ENCODE results near the gene ZWILCH. TPM values are rescaled to one million over a fixed set of nuclear protein-coding genes. Genes with fewer than 3 reads are reported as not detected.

The ZWILCH gene
- total RNA-seq, 1 donor from 2014 or later, result 13.8 TPM

- no peak overlapping the region for H3K27ac Mint-ChIP-seq (ENCODE audit: unreplicated experiment)
- H3K4me3 Mint-ChIP-seq (ENCODE audit: unreplicated experiment), result no peak overlapping the region
- H3K9me3 Mint-ChIP-seq (ENCODE audit: unreplicated experiment), result peaks cover 5% of the 10 kb centered on the region
- peaks cover 9% of the 10 kb centered on the region for H3K36me3 Mint-ChIP-seq (ENCODE audit: unreplicated experiment)
- no peak for TF ChIP-seq CTCF (IDR thresholded peaks at IDR 0.05)
- no peak for DNase-seq (ENCODE audit: extremely low spot score, unreplicated experiment)
- H3K27me3 Mint-ChIP-seq (ENCODE audit: unreplicated experiment), result no peaks in the 10 kb centered on the region
- no peaks in the 10 kb centered on the region for H3K4me1 Mint-ChIP-seq (ENCODE audit: unreplicated experiment)
Observed at GRCh38 chr15:66555685-66556084, 50.6 kb downstream of the ZWILCH start.

GRCh38 chr15:66558271-66558670 is 53.1 kb downstream of the ZWILCH start:
- H3K4me1 Mint-ChIP-seq (ENCODE audit: unreplicated experiment), result no peaks in the 10 kb centered on the region

GRCh38 chr15:66560856-66561525 is 55.9 kb downstream of the ZWILCH start:
- no peak overlapping the region for H3K4me3 Mint-ChIP-seq (ENCODE audit: unreplicated experiment)
- H3K36me3 Mint-ChIP-seq (ENCODE audit: unreplicated experiment), result no peaks in the 10 kb centered on the region
- no peaks in the 10 kb centered on the region for H3K27me3 Mint-ChIP-seq (ENCODE audit: unreplicated experiment)
- no peak overlapping the region for H3K27ac Mint-ChIP-seq (ENCODE audit: unreplicated experiment)
- peak; percentile 70 for DNase-seq (ENCODE audit: extremely low spot score, unreplicated experiment)
- H3K9me3 Mint-ChIP-seq (ENCODE audit: unreplicated experiment), result no peaks in the 10 kb centered on the region
- peaks cover 4% of the 10 kb centered on the region for H3K4me1 Mint-ChIP-seq (ENCODE audit: unreplicated experiment)
- TF ChIP-seq CTCF (IDR thresholded peaks at IDR 0.05), result no peak

More at GRCh38 chr15:66558271-66558670, 53.1 kb downstream of the ZWILCH start:
- H3K36me3 Mint-ChIP-seq (ENCODE audit: unreplicated experiment), result peaks cover 5% of the 10 kb centered on the region
- peak; percentile 36 for DNase-seq (ENCODE audit: extremely low spot score, unreplicated experiment)
- H3K9me3 Mint-ChIP-seq (ENCODE audit: unreplicated experiment), result peaks cover 5% of the 10 kb centered on the region
- no peak overlapping the region for H3K27ac Mint-ChIP-seq (ENCODE audit: unreplicated experiment)
- no peak overlapping the region for H3K4me3 Mint-ChIP-seq (ENCODE audit: unreplicated experiment)
- no peak for TF ChIP-seq CTCF (IDR thresholded peaks at IDR 0.05)
- no peaks in the 10 kb centered on the region for H3K27me3 Mint-ChIP-seq (ENCODE audit: unreplicated experiment)

GRCh38 chr15:66563126-66563525 is 58.0 kb downstream of the ZWILCH start:
- no peak for DNase-seq (ENCODE audit: extremely low spot score, unreplicated experiment)
- peaks cover 17% of the 10 kb centered on the region for H3K4me1 Mint-ChIP-seq (ENCODE audit: unreplicated experiment)
- H3K9me3 Mint-ChIP-seq (ENCODE audit: unreplicated experiment), result no peaks in the 10 kb centered on the region
- no peak overlapping the region for H3K27ac Mint-ChIP-seq (ENCODE audit: unreplicated experiment)
- no peak for TF ChIP-seq CTCF (IDR thresholded peaks at IDR 0.05)
- H3K4me3 Mint-ChIP-seq (ENCODE audit: unreplicated experiment), result no peak overlapping the region
- no peaks in the 10 kb centered on the region for H3K27me3 Mint-ChIP-seq (ENCODE audit: unreplicated experiment)
- H3K36me3 Mint-ChIP-seq (ENCODE audit: unreplicated experiment), result no peaks in the 10 kb centered on the region

GRCh38 chr15:66563566-66564110 is 58.5 kb downstream of the ZWILCH start:
- no peaks in the 10 kb centered on the region for H3K36me3 Mint-ChIP-seq (ENCODE audit: unreplicated experiment)
- peaks cover 17% of the 10 kb centered on the region for H3K4me1 Mint-ChIP-seq (ENCODE audit: unreplicated experiment)
- no peak for TF ChIP-seq CTCF (IDR thresholded peaks at IDR 0.05)
- no peak overlapping the region for H3K4me3 Mint-ChIP-seq (ENCODE audit: unreplicated experiment)
- peak; percentile 71 for DNase-seq (ENCODE audit: extremely low spot score, unreplicated experiment)
- H3K9me3 Mint-ChIP-seq (ENCODE audit: unreplicated experiment), result no peaks in the 10 kb centered on the region
- H3K27ac Mint-ChIP-seq (ENCODE audit: unreplicated experiment), result no peak overlapping the region
- no peaks in the 10 kb centered on the region for H3K27me3 Mint-ChIP-seq (ENCODE audit: unreplicated experiment)

All from osteocyte (in vitro differentiated cells).